ENCODE results near the gene ELF1.

The ELF1 gene

GRCh38 chr13:40992678-40993518 lies 26.2 kb downstream of the ELF1 start:
- no peak overlapping the region for H3K4me3 ChIP-seq (ENCODE audit: low read depth, low read length)
- peak; percentile 33 for DNase-seq (ENCODE audit: low read depth, low spot score)
- TF ChIP-seq, protein P1, sequence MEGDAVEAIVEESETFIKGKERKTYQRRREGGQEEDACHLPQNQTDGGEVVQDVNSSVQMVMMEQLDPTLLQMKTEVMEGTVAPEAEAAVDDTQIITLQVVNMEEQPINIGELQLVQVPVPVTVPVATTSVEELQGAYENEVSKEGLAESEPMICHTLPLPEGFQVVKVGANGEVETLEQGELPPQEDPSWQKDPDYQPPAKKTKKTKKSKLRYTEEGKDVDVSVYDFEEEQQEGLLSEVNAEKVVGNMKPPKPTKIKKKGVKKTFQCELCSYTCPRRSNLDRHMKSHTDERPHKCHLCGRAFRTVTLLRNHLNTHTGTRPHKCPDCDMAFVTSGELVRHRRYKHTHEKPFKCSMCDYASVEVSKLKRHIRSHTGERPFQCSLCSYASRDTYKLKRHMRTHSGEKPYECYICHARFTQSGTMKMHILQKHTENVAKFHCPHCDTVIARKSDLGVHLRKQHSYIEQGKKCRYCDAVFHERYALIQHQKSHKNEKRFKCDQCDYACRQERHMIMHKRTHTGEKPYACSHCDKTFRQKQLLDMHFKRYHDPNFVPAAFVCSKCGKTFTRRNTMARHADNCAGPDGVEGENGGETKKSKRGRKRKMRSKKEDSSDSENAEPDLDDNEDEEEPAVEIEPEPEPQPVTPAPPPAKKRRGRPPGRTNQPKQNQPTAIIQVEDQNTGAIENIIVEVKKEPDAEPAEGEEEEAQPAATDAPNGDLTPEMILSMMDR (IDR thresholded peaks at IDR 0.05; ENCODE audit: low read depth, low read length), result no peak
- in situ Hi-C loops (cut with HindIII; ENCODE audit: low sequenced_read_pairs), result no loop called here

- TF ChIP-seq, protein P1 (IDR thresholded peaks at IDR 0.05; ENCODE audit: low read depth, low read length), result no peak
- DNase-seq (ENCODE audit: low read depth, low spot score), result no peak
- no peak overlapping the region for H3K4me3 ChIP-seq (ENCODE audit: low read depth, low read length)
- in situ Hi-C loops (cut with HindIII; ENCODE audit: low sequenced_read_pairs), result no loop called here
Observed at GRCh38 chr13:40987606-40988280, 31.4 kb downstream of the ELF1 start.

DNA sequence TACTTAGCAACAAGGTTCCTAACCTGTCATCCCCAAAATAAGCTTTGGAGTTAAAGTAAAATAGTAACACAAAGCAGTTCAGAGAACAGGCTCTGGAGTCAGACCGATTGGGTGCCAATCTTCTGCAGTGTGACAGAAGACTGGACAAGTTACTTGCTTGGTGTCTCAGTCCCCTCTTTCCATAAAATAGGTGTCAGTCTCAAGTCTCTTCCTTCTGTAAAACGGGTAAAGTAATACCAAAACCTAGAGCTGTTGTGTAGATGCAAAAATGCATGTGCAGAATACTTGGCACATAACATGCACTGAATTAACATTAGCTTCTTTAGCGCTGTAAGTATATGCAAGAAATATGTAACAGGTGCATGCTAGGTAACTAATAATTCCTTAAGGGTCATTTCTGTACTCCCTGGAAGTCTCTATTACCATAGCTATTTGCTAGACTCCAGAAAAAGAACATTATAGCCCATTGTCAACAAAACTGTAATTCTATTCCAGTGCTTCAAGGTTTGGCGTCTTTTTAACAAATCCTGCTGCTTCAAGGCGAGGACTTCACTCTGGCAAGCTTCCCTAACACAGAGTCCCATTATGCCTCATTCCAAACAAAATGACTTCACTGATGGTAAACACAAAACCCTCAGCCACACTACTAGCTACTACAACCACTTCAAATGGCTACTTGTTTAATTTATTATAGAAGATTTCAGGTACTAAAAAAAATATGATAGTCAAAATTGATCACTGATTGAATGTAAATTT lies 32.8 kb downstream of the ELF1 start:
- TF ChIP-seq, protein P1 (IDR thresholded peaks at IDR 0.05; ENCODE audit: low read depth, low read length), result no peak
- in situ Hi-C loops (cut with HindIII; ENCODE audit: low sequenced_read_pairs), result no loop called here
- peak; percentile 66 for DNase-seq (ENCODE audit: low read depth, low spot score)
- no peak overlapping the region for H3K4me3 ChIP-seq (ENCODE audit: low read depth, low read length)

GRCh38 chr13:40985381-40986100 lies 33.6 kb downstream of the ELF1 start:
- no peak for DNase-seq (ENCODE audit: low read depth, low spot score)
- in situ Hi-C loops (cut with HindIII; ENCODE audit: low sequenced_read_pairs), result no loop called here
- TF ChIP-seq, protein P1 (IDR thresholded peaks at IDR 0.05; ENCODE audit: low read depth, low read length), result no peak
- no peak overlapping the region for H3K4me3 ChIP-seq (ENCODE audit: low read depth, low read length)

GRCh38 chr13:40984668-40985366 lies 34.3 kb downstream of the ELF1 start:
- in situ Hi-C loops (cut with HindIII; ENCODE audit: low sequenced_read_pairs), result no loop called here
- TF ChIP-seq, protein P1 (IDR thresholded peaks at IDR 0.05; ENCODE audit: low read depth, low read length), result no peak
- DNase-seq (ENCODE audit: low read depth, low spot score), result no peak
- no peak overlapping the region for H3K4me3 ChIP-seq (ENCODE audit: low read depth, low read length)
